ENCODE measurements around the gene CELF5. TPM values are rescaled to one million over a fixed set of nuclear protein-coding genes. Genes with fewer than 3 reads are reported as not detected.
A peak's percentile ranks its signal among the peaks of the same experiment; 100 is the strongest.

Gene CELF5
- total and polyA plus RNA-seq, 9 of the 15 experiments (the other 6 are each of a cell fraction or from before 2014, with no cell fraction given), result 0.01 to 0.56 (median 0.22) TPM

DNA sequence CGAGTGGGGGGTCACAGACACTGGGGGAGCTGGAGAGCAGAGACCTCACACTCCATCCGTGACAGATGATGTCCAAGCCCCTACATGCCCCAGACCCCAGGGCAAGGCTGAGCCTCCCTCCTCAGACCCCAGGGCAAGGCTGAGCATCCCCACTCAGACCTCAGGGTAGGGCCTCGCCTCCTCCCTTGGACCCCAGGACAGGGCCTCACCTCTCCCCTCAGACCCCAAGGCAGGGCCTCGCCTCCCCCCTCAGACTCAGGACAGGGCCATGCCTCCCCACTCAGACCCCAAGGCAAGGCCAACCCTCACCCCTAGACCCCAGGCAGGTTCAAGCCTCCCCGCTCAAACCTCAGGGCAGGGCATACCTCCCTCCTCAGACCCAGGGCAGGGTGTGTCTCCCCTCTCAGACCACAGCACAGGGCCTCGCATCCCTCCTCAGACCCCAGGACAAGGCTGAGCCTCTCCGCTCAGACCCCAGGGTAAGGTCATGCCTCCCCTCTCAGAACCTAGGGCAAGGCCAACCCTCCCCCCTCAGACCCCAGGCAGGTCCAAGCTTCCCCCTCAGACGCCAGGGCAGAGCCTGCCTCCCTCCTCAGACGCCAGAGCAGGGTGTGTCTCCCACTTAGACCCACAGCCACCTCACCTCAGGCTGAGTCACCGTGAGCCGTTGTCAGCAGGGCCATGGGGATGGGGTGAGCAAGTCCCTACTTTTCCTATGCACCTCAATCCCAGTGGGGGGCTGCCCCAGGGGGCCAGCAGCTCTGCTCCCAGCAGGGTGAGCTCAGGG, 47.6 kb upstream of the CELF5 start (continued):
- peak; percentile 41; the same call in 1 of the 2 replicates for TF ChIP-seq SMARCA5 (IDR thresholded peaks at IDR 0.05)
- peak; percentile 86 for TF ChIP-seq FOSL1 (tag; conservative IDR thresholded peaks at IDR 0.05)
- TF ChIP-seq ESRRA (IDR thresholded peaks at IDR 0.05; ENCODE audit: borderline replicate concordance, low read depth), result no peak
- TF ChIP-seq MAZ (CRISPR knock-in tag; conservative IDR thresholded peaks at IDR 0.05 in 1 of 2, IDR thresholded peaks at IDR 0.05 in 1 of 2), result peak in 1 of 2 experiments; percentile 18; a peak in 1 of 4 replicates
- TF ChIP-seq MTA1 (IDR thresholded peaks at IDR 0.05; ENCODE audit: borderline replicate concordance), result 0 out of 2 replicates have a peak, but pooled peaks have one; percentile 26
- TF ChIP-seq HDGF (IDR thresholded peaks at IDR 0.05), result 0 out of 2 replicates have a peak, but pooled peaks have one; percentile 76
- peak; percentile 79 for TF ChIP-seq ZFP36 (IDR thresholded peaks at IDR 0.05; ENCODE audit: low read depth, low read length, partially characterized antibody)
- TF ChIP-seq, protein P1, sequence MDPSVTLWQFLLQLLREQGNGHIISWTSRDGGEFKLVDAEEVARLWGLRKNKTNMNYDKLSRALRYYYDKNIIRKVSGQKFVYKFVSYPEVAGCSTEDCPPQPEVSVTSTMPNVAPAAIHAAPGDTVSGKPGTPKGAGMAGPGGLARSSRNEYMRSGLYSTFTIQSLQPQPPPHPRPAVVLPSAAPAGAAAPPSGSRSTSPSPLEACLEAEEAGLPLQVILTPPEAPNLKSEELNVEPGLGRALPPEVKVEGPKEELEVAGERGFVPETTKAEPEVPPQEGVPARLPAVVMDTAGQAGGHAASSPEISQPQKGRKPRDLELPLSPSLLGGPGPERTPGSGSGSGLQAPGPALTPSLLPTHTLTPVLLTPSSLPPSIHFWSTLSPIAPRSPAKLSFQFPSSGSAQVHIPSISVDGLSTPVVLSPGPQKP (CRISPR knock-in tag; IDR thresholded peaks at IDR 0.05), result no peak
- TF ChIP-seq TAL1 (IDR thresholded peaks at IDR 0.05), result no peak
- no peak for TF ChIP-seq HDAC8 (tag; IDR thresholded peaks at IDR 0.05)
- TF ChIP-seq NRF1 (conservative IDR thresholded peaks at IDR 0.05 in 1 of 2, IDR thresholded peaks at IDR 0.05 in 1 of 2), result peak; percentile 16 to 24; a peak in 1 of 4 replicates
- no peak for TF ChIP-seq KLF6 (CRISPR knock-in tag; IDR thresholded peaks at IDR 0.05; ENCODE audit: borderline replicate concordance)
- peak; percentile 25 for TF ChIP-seq TAF1 (IDR thresholded peaks at IDR 0.05; ENCODE audit: control insufficient read depth, extremely low read depth, insufficient read depth, low read length, severe bottlenecking)
- TF ChIP-seq KLF1 (tag; IDR thresholded peaks at IDR 0.05), result peak; percentile 75; the same call in 1 of the 2 replicates
- no peak for TF ChIP-seq ATF1 (CRISPR knock-in tag; IDR thresholded peaks at IDR 0.05)
- TF ChIP-seq ATF1 (tag; IDR thresholded peaks at IDR 0.05), result no peak
- TF ChIP-seq, protein P2, sequence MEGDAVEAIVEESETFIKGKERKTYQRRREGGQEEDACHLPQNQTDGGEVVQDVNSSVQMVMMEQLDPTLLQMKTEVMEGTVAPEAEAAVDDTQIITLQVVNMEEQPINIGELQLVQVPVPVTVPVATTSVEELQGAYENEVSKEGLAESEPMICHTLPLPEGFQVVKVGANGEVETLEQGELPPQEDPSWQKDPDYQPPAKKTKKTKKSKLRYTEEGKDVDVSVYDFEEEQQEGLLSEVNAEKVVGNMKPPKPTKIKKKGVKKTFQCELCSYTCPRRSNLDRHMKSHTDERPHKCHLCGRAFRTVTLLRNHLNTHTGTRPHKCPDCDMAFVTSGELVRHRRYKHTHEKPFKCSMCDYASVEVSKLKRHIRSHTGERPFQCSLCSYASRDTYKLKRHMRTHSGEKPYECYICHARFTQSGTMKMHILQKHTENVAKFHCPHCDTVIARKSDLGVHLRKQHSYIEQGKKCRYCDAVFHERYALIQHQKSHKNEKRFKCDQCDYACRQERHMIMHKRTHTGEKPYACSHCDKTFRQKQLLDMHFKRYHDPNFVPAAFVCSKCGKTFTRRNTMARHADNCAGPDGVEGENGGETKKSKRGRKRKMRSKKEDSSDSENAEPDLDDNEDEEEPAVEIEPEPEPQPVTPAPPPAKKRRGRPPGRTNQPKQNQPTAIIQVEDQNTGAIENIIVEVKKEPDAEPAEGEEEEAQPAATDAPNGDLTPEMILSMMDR (IDR thresholded peaks at IDR 0.05 in 2 of 3, conservative IDR thresholded peaks at IDR 0.05 in 1 of 3; ENCODE audit: insufficient read depth in 2 of 3, low read depth in 1 of 3, low read length in 3 of 3), result 0 out of 6 replicates have a peak, but pooled peaks of 1 of the 3 experiments have one; percentile 1
- peak; percentile 68 for TF ChIP-seq CREM (IDR thresholded peaks at IDR 0.05; ENCODE audit: low read depth)
- peak; percentile 81 for TF ChIP-seq DPF2 (IDR thresholded peaks at IDR 0.05)
- peak; percentile 75 for TF ChIP-seq SMARCE1 (IDR thresholded peaks at IDR 0.05)
- TF ChIP-seq PRMT5 (CRISPR knock-in tag; IDR thresholded peaks at IDR 0.05), result no peak
- peak; percentile 70 for TF ChIP-seq ARID1B (IDR thresholded peaks at IDR 0.05)

Data from K562 (cell line).